HG03521 (cell line): Measurements from ENCODE around the gene SEC24B.
A peak's percentile ranks its signal among the peaks of the same experiment; 100 is the strongest.
"Not testable (repeated sequence)": the region's sequence is repeated elsewhere in the genome, so short reads cannot be mapped to it uniquely, and the experiment has no call there.

Experiments used
- ATAC-seq: cut with Tn5 transposase; IDR thresholded peaks from one replicate; pipeline ENCODE4 v1.9.1; 2021; ENCODE audit warnings: mild to moderate bottlenecking, moderate library complexity; ENCODE audit not compliant: unreplicated experiment

SEC24B gene

GRCh38 chr4:109497511-109497910, 63.9 kb downstream of the SEC24B start:
- ATAC-seq = no peak

- ATAC-seq = no peak
These were observed 65.9 kb downstream of the SEC24B start for GRCh38 chr4:109499513-109499912.

GRCh38 chr4:109506890-109507289, 73.3 kb downstream of the SEC24B start:
- no peak for ATAC-seq

GRCh38 chr4:109510687-109511086, 77.1 kb downstream of the SEC24B start:
- no peak for ATAC-seq

GRCh38 chr4:109511414-109511813, 77.8 kb downstream of the SEC24B start:
- ATAC-seq = no peak

GRCh38 chr4:109513368-109513767, 79.8 kb downstream of the SEC24B start:
- ATAC-seq = not testable (repeated sequence)

GRCh38 chr4:109532182-109532581, 98.6 kb downstream of the SEC24B start:
- no peak for ATAC-seq

- ATAC-seq = no peak
These were observed 111.8 kb downstream of the SEC24B start for GRCh38 chr4:109545401-109545800.

- ATAC-seq = no peak
These were observed 113.8 kb downstream of the SEC24B start for GRCh38 chr4:109547394-109547793.

- no peak for ATAC-seq
These were observed 115.0 kb downstream of the SEC24B start for GRCh38 chr4:109548655-109549054.

GRCh38 chr4:109552237-109552636, 118.6 kb downstream of the SEC24B start:
- no peak for ATAC-seq

- ATAC-seq = no peak
These were observed 119.5 kb downstream of the SEC24B start for GRCh38 chr4:109553130-109553529.

GRCh38 chr4:109554971-109555370, 121.4 kb downstream of the SEC24B start:
- no peak for ATAC-seq

GRCh38 chr4:109557433-109557832, 123.8 kb downstream of the SEC24B start:
- no peak for ATAC-seq

GRCh38 chr4:109558095-109558494, 124.5 kb downstream of the SEC24B start:
- not testable (repeated sequence) for ATAC-seq

GRCh38 chr4:109559625-109559982, 126.0 kb downstream of the SEC24B start:
- ATAC-seq = peak; percentile 14

- ATAC-seq = peak; percentile 90
These were observed 126.5 kb downstream of the SEC24B start, which contains the start of gene MCUB for GRCh38 chr4:109559983-109560686. MCUB (plus strand) TSS chr4:109560246; CDS start chr4:109560338, 92 bp downstream.

- ATAC-seq = peak; percentile 66
These were observed 127.3 kb downstream of the SEC24B start for GRCh38 chr4:109560687-109561461.

- no peak for ATAC-seq
These were observed 129.0 kb downstream of the SEC24B start for GRCh38 chr4:109562457-109563239.

- no peak for ATAC-seq
These were observed 137.9 kb downstream of the SEC24B start for GRCh38 chr4:109571494-109571893.

- no peak for ATAC-seq
These were observed 138.5 kb downstream of the SEC24B start for GRCh38 chr4:109572154-109572553.
